Frontal cortex (tissue), 4 donors: ENCODE data around the gene MYO19. TPM values are rescaled to one million over a fixed set of nuclear protein-coding genes. Genes with fewer than 3 reads are reported as not detected.

Experiments used
- DNase-seq, 2 donors: peaks; one replicate each; pipeline ENCODE4 v3.0.0; 2012; ENCODE audit warnings: low spot score in 2 of 2
- FAIRE-seq: peaks from 2 replicates; lab custom pipeline; 2012; peaks lifted over from hg19 to GRCh38; lab: Jason Lieb, UNC
- total RNA-seq: library from RNA; depleted of rRNA; stranded (reverse); fragments of >200 nt; gene quantifications from one replicate; pipeline ENCODE4 v1.2.3, GENCODE V29; 2014
- donor health status: control.
- donor health status: control.
- donor health status: control.

The MYO19 gene
- 30.6 TPM for total RNA-seq

GRCh38 chr17:36534840-36535668 is at the start of gene MYO19, which contains the start of gene PIGW:
MYO19 (minus strand) TSS chr17:36534868; CDS start chr17:36532538, 2,330 bp downstream.
PIGW (plus strand) TSS chr17:36534987; CDS start chr17:36537102, 2,115 bp downstream.
- no peak for FAIRE-seq
- peak; percentile 88 to 91 for DNase-seq

- FAIRE-seq (no peak), DNase-seq (no peak)
Observed at GRCh38 chr17:36583787-36584186, 49.1 kb upstream of the MYO19 start.

- DNase-seq (no peak), FAIRE-seq (no peak)
Observed at GRCh38 chr17:36578671-36579070, 44.0 kb upstream of the MYO19 start.

- DNase-seq (no peak), FAIRE-seq (no peak)
Observed at GRCh38 chr17:36576793-36577192, 42.1 kb upstream of the MYO19 start.

GRCh38 chr17:36575028-36575427 is 40.4 kb upstream of the MYO19 start:
- FAIRE-seq (no peak), DNase-seq (no peak)

- DNase-seq (no peak), FAIRE-seq (no peak)
Observed at GRCh38 chr17:36566081-36566480, 31.4 kb upstream of the MYO19 start.

GRCh38 chr17:36553459-36553858 is 18.8 kb upstream of the MYO19 start:
- no peak for FAIRE-seq
- no peak for DNase-seq

- DNase-seq: no peak
- FAIRE-seq: no peak
Observed at GRCh38 chr17:36550491-36551417, 16.1 kb upstream of the MYO19 start.

GRCh38 chr17:36547776-36548175 is 13.1 kb upstream of the MYO19 start:
- FAIRE-seq: no peak
- no peak for DNase-seq

- DNase-seq (no peak), FAIRE-seq (no peak)
Observed at GRCh38 chr17:36546418-36547093, 11.9 kb upstream of the MYO19 start.

GRCh38 chr17:36545465-36546417 is 11.1 kb upstream of the MYO19 start:
- FAIRE-seq (no peak), DNase-seq (peak; percentile 96 to 98)

GRCh38 chr17:36545077-36545464 is 10.4 kb upstream of the MYO19 start:
- FAIRE-seq: no peak
- no peak for DNase-seq

GRCh38 chr17:36544307-36545076 is 9.8 kb upstream of the MYO19 start, which contains the start of gene GGNBP2:
GGNBP2 (plus strand) TSS chr17:36544919; CDS start chr17:36545725, 806 bp downstream.
- FAIRE-seq: no peak
- DNase-seq: peak; percentile 90

- DNase-seq (peak; percentile 33 to 36), FAIRE-seq (no peak)
Observed at GRCh38 chr17:36544044-36544306, 9.3 kb upstream of the MYO19 start.

- no peak for FAIRE-seq
- DNase-seq: no peak
Observed at GRCh38 chr17:36542755-36543154, 8.1 kb upstream of the MYO19 start.

GRCh38 chr17:36540696-36541095 is 6.0 kb upstream of the MYO19 start:
- FAIRE-seq (no peak), DNase-seq (no peak)

GRCh38 chr17:36535669-36536081 is 1.0 kb upstream of the MYO19 start:
- DNase-seq (no peak), FAIRE-seq (no peak)
